NCI-H2196 treated with DMSO at 0.1 percent for 48 hours (cell line): ENCODE data around the gene KCNQ1.

ENCODE experiments used
- DNase-seq: peaks from one replicate; lab custom pipeline; 2025; ENCODE audit not compliant: unreplicated experiment; lab: John Stamatoyannopoulos, UW

KCNQ1 gene

GRCh38 chr11:2788168-2789071 lies 343.6 kb downstream of the KCNQ1 start:
- DNase-seq = no peak

GRCh38 chr11:2789331-2789730 lies 344.5 kb downstream of the KCNQ1 start:
- no peak for DNase-seq

DNA sequence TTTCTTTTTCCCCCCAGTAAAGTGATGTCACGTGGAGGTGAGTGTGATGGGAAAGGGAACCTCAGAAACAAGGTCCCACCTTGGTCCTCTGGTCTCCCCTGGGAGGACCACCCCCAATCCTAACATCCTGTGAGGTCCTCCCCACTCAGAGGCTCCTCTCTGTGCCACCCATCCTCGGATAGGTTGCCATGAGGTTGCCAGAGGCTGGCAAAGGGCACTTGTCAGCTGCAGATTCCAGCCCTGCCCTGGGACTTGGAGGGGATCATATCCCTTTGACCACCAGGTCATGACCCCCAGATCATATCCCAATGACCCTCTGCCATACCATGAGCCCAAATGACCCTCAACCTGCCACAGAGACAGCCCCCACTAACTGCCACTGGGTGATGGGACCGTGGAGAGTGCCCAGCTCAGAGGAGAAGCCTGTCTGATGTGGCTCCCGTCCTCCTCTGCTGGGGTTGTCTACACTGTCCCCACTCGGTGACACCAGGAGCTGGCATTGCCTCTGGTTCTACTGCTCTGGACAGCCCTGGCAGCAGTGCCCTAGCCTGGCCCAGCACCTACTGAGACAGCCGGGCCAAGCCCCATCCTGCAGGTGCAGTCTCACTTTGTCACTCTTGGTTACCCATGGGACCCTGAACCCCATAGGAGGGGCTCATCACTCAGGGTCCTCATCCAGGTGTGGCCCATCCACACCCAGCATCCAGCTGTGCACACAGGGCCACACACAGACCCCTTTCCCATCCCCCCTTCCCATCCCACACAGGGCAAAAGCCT lies 345.2 kb downstream of the KCNQ1 start:
- DNase-seq = no peak

DNA sequence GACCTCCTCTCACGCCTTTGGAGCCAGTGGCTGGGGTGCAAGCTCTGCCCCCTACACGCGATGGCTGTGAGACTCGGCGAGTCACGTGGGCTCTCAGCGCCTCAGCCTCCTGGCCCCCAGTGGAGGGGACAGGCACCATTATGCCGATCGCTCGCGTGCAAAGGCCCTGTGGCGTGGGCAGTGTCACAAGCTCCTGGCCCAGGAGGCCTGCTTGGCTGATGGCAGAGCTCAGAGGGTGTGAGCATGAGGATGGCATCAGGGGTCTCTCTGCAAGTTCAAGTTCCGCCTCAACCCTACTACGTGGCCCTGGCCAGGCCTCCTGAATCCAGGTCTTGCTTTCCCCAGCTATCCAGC lies 345.7 kb downstream of the KCNQ1 start:
- DNase-seq = no peak

DNA sequence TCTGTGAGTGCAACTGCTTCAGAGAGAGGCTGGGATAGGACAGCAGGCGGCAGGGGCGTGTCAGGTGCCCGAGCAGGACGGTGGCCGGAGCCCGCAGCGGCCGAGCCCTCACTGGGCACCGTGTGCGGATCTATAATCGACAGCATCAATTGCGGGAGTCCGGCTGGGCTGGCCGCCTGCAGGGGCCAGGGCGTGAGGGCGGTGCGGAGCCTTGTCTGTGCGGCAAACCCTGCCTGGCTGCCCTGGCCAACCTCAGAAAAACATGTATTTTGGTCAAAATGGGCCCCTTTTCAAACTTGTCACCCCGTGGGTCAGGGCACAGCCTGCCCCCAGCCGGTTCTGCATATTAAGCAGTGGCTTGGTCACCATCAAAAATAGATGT lies 346.3 kb downstream of the KCNQ1 start:
- DNase-seq = no peak

DNA sequence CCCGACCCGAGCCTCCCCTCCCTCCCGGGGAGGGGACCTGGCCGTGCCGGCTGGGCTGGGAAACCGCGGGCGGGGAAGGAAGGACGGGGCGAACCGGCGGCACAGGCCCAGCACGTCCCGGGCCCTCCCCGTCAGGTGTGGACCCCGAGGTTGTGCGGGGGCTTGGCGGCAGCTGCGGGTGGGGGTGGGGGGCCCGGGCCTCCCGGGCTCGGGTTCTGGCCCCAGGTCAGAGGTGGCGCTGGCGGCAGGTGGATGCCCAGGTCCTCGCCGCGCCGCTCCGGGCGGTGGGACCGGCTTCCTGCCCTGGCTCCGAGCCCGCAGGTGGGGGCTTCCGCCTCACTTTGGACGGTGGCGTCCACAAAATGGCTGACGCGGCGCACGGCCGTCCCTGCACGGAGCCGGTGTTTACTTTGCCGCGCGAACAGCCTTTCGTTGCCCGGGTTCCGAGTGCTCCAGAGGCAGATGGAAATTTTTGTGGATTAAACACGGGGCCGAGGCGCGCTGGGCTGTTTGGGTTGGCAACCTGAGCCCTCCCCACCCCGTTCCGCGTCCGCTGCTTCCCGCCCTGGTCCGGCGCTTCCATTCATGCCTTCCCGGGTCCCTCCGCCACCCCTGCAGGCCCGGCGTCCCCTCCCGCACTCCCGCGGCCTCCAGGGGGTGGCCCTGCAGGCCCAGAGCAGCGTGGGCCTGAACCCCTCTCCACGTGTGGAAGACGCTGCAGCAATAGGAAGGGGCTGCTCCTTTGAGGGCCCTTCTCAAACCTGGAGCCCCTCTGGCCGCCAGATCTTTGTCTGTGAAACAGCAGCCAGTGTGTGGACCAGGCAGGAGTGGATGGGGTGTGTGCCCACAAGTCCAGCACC lies 346.9 kb downstream of the KCNQ1 start:
- no peak for DNase-seq

DNA sequence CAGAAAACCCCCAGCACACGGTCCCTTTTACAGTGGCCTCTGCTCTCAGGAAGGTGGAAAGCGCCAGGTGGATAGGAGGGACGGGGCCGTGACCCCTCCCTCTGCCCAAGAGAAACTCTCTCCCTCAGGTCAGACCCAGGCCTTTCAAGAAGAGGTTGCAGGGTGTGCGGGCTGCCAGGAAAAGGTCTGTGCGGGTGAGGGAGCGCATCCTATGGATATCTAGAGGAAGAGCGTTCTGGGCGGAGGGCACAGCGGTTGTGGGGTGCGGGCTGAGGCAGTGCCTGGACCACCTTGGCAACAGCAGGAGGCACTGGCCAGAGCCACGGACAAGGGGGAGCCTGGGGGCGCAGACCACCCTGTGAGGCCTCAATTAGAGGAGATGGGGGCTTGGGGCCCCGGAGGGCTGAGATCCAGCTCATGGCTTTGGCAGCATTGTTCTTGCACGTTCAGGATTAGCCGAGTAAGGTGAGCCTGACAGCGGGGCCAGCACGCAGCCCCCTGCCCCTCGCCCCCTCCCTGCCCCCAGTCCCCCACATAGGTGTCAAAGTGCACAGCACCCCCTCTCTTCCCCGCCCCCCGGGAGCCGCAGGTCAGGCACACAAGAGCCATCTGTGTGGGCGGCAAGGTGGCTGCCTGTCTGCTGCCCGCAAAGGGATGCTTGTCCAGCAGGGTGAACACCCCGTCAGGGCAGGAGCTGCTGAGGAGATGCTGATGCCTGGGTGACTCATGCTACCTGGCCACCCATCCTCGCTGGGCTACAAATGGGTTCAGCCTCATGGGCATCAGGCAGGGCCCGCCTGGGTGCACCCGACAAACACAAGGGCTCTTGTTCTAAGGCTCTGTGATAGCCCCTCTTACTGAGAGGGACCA lies 347.8 kb downstream of the KCNQ1 start:
- DNase-seq = no peak

DNA sequence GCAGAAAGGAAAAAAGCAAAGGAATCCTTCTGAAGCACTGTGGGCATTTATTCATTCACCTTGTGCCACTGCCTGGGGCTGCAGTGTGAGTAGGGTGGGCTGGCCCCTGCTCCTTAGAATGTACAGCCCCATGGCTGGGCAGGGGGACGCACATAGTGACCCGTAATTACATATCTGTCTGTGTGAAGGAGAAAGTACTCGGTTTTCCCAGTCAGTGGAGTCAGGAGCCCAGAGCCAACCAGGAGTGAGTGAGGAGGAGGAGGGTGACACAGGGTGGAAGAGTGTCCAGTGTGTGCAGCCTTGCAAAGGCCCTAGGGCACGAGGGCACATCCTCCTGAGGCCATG lies 348.9 kb downstream of the KCNQ1 start:
- DNase-seq = no peak

GRCh38 chr11:2794046-2794967 lies 349.5 kb downstream of the KCNQ1 start:
- DNase-seq = no peak

GRCh38 chr11:2794968-2795322 lies 350.1 kb downstream of the KCNQ1 start:
- DNase-seq = no peak

GRCh38 chr11:2795491-2795991 lies 350.7 kb downstream of the KCNQ1 start:
- no peak for DNase-seq

GRCh38 chr11:2796091-2796490 lies 351.3 kb downstream of the KCNQ1 start:
- no peak for DNase-seq

DNA sequence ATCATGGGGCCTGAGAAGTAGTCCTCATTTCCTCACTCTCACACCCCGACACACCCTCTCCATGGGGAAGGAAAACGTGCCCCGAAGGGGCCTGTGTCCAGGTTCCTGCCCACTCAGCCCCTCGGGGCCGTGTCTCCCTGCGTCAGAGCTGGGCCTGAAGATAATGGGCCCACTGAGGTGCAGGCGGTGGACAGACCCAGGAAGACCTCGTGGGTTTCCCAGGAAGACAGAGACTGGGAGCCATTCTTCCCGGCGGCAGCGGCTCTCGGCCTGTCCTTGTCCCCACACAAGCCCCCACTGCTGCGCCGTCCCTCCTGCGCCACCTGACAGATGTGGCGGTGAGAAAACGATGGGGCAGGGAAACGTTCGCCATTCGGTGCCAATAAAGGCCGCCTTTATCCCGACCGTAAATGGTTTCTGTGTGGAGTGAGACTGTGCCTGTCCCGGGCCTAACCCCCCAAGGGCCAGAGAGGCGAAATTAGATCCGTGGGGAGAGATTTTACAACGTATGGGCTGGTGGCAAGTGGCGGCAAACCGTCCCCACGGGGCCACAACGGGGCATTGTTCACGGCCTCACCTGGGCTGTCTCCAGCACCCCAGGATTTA lies 351.8 kb downstream of the KCNQ1 start:
- no peak for DNase-seq

DNA sequence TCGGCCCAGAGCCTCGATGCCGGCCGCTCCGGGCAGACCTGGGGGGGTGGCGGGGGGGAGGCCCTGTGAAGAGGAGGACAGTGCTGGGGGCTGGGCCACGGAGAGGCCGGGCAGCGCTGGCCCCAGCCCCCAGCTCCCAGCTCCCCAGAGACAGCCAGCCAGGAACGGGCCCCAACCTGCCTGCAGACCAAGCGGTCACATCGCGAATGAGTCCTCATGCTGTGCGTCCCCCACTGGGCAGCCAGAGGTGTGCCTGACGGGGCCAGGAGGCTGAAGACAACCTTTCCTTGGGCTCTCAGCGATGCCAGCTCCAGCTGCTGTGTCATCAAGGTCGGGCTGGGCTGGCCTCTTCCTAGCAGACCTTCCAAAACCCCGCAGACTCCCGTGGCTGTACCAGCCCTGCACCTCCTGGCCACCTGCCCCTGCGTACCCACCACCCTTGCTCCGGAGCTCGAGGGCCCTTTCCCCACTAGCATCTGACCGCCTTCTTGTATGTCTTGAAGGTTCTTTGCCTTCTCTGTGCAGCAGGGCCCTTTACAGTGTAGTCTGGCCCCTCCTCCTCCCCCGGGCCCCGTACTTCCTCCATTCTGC lies 352.4 kb downstream of the KCNQ1 start:
- no peak for DNase-seq

- no peak for DNase-seq
Observed at GRCh38 chr11:2797741-2798361, 353.0 kb downstream of the KCNQ1 start.

- no peak for DNase-seq
Observed at GRCh38 chr11:2798951-2799761, 354.3 kb downstream of the KCNQ1 start.

- no peak for DNase-seq
Observed at GRCh38 chr11:2799881-2800654, 355.3 kb downstream of the KCNQ1 start.
